ENCODE results near the gene NCMAP. TPM values are rescaled to one million over a fixed set of nuclear protein-coding genes. Genes with fewer than 3 reads are reported as not detected.
"Not testable (repeated sequence)": the region's sequence is repeated elsewhere in the genome, so short reads cannot be mapped to it uniquely, and the experiment has no call there.

The NCMAP gene
- total RNA-seq, 2 donors from 2014 or later = 0.76 to 1.3 TPM

GRCh38 chr1:24548070-24548469 lies 7.8 kb upstream of the NCMAP start:
- Mint-ChIP-seq H3K4me1 (ENCODE audit: low read depth) (peaks cover 37% of the 10 kb centered on the region), H3K27ac (no peak overlapping the region), H3K36me3 (ENCODE audit: insufficient read depth in 2 of 2) (no peaks in the 10 kb centered on the region), H3K27me3 (ENCODE audit: low read depth) (no peaks in the 10 kb centered on the region), H3K9me3 (no peaks in the 10 kb centered on the region), H3K4me3 (no peak overlapping the region)
- ATAC-seq (replicated peaks in 1 of 2) (no peak), DNase-seq (no peak)

GRCh38 chr1:24549210-24549609 lies 6.7 kb upstream of the NCMAP start:
- H3K27ac Mint-ChIP-seq; H3K9me3 Mint-ChIP-seq; DNase-seq; H3K4me3 Mint-ChIP-seq; H3K36me3 Mint-ChIP-seq (ENCODE audit: insufficient read depth in 2 of 2); ATAC-seq (replicated peaks in 1 of 2); H3K27me3 Mint-ChIP-seq (ENCODE audit: low read depth): not testable (repeated sequence)
- H3K4me1 Mint-ChIP-seq (ENCODE audit: low read depth) = peaks cover 31% of the 10 kb centered on the region

- no peak for DNase-seq
- Mint-ChIP-seq H3K9me3 (no peaks in the 10 kb centered on the region), H3K4me1 (ENCODE audit: low read depth) (peaks cover 22% of the 10 kb centered on the region), H3K27me3 (ENCODE audit: low read depth) (peaks cover 6% of the 10 kb centered on the region), H3K36me3 (ENCODE audit: insufficient read depth in 2 of 2) (no peaks in the 10 kb centered on the region), H3K27ac (no peak overlapping the region), H3K4me3 (no peak overlapping the region)
- ATAC-seq (replicated peaks in 1 of 2) = no peak
Measured at GRCh38 chr1:24551290-24551959, 4.5 kb upstream of the NCMAP start.

- no peak for ATAC-seq (replicated peaks in 1 of 2)
- Mint-ChIP-seq H3K36me3 (ENCODE audit: insufficient read depth in 2 of 2) (no peaks in the 10 kb centered on the region), H3K4me3 (no peak overlapping the region), H3K4me1 (ENCODE audit: low read depth) (peaks cover 22% of the 10 kb centered on the region), H3K27ac (no peak overlapping the region), H3K9me3 (no peaks in the 10 kb centered on the region), H3K27me3 (ENCODE audit: low read depth) (peaks cover 10% of the 10 kb centered on the region)
- no peak for DNase-seq
Measured at GRCh38 chr1:24551960-24552571, 3.8 kb upstream of the NCMAP start.

GRCh38 chr1:24553931-24554330 lies 2.0 kb upstream of the NCMAP start:
- H3K4me3 Mint-ChIP-seq = no peak overlapping the region
- ATAC-seq (replicated peaks in 1 of 2) (no peak), DNase-seq (no peak)
- H3K27ac Mint-ChIP-seq = no peak overlapping the region
- peaks cover 14% of the 10 kb centered on the region for H3K27me3 Mint-ChIP-seq (ENCODE audit: low read depth)
- no peaks in the 10 kb centered on the region for H3K9me3 Mint-ChIP-seq
- H3K4me1 Mint-ChIP-seq (ENCODE audit: low read depth) = peaks cover 18% of the 10 kb centered on the region
- no peaks in the 10 kb centered on the region for H3K36me3 Mint-ChIP-seq (ENCODE audit: insufficient read depth in 2 of 2)

GRCh38 chr1:24554714-24555113 lies 1.2 kb upstream of the NCMAP start:
- Mint-ChIP-seq H3K4me1 (ENCODE audit: low read depth) (peaks cover 18% of the 10 kb centered on the region), H3K27ac (no peak overlapping the region), H3K27me3 (ENCODE audit: low read depth) (peaks cover 14% of the 10 kb centered on the region), H3K36me3 (ENCODE audit: insufficient read depth in 2 of 2) (no peaks in the 10 kb centered on the region), H3K9me3 (no peaks in the 10 kb centered on the region), H3K4me3 (peak overlapping the region in 1 of 2 donors; percentile 15)
- DNase-seq (no peak), ATAC-seq (replicated peaks in 1 of 2) (no peak)

- Mint-ChIP-seq H3K9me3 (no peaks in the 10 kb centered on the region), H3K27ac (no peak overlapping the region)
Measured at GRCh38 chr1:24556414-24556795, 518 bp downstream of the NCMAP start.

GRCh38 chr1:24557220-24557619 lies 1.3 kb downstream of the NCMAP start:
- Mint-ChIP-seq H3K36me3 (ENCODE audit: insufficient read depth in 2 of 2) (no peaks in the 10 kb centered on the region), H3K4me3 (no peak overlapping the region), H3K9me3 (no peaks in the 10 kb centered on the region), H3K27me3 (ENCODE audit: low read depth) (peaks cover 17% of the 10 kb centered on the region), H3K27ac (no peak overlapping the region), H3K4me1 (ENCODE audit: low read depth) (peaks cover 17% of the 10 kb centered on the region)
- no peak for ATAC-seq (replicated peaks in 1 of 2)
- DNase-seq = no peak

More at GRCh38 chr1:24556414-24556795, 518 bp downstream of the NCMAP start:
- no peak for ATAC-seq (replicated peaks in 1 of 2)
- DNase-seq = no peak
- H3K27me3 Mint-ChIP-seq (ENCODE audit: low read depth) = peaks cover 14% of the 10 kb centered on the region
- no peaks in the 10 kb centered on the region for H3K36me3 Mint-ChIP-seq (ENCODE audit: insufficient read depth in 2 of 2)
- H3K4me3 Mint-ChIP-seq = peak overlapping the region; percentile 22 to 80
- H3K4me1 Mint-ChIP-seq (ENCODE audit: low read depth) = peaks cover 15% of the 10 kb centered on the region

GRCh38 chr1:24557711-24558131 lies 1.8 kb downstream of the NCMAP start:
- Mint-ChIP-seq H3K4me1 (ENCODE audit: low read depth) (peaks cover 22% of the 10 kb centered on the region), H3K27ac (no peak overlapping the region), H3K9me3 (no peaks in the 10 kb centered on the region), H3K4me3 (no peak overlapping the region), H3K27me3 (ENCODE audit: low read depth) (peaks cover 22% of the 10 kb centered on the region), H3K36me3 (ENCODE audit: insufficient read depth in 2 of 2) (no peaks in the 10 kb centered on the region)
- DNase-seq = no peak
- ATAC-seq (replicated peaks in 1 of 2) = no peak

- Mint-ChIP-seq H3K27ac (no peak overlapping the region), H3K9me3 (no peaks in the 10 kb centered on the region), H3K4me3 (no peak overlapping the region), H3K36me3 (ENCODE audit: insufficient read depth in 2 of 2) (no peaks in the 10 kb centered on the region), H3K4me1 (ENCODE audit: low read depth) (peaks cover 26% of the 10 kb centered on the region), H3K27me3 (ENCODE audit: low read depth) (peaks cover 23% of the 10 kb centered on the region)
- ATAC-seq (replicated peaks in 1 of 2) (no peak), DNase-seq (no peak)
Measured at GRCh38 chr1:24558455-24558854, 2.6 kb downstream of the NCMAP start.

- ATAC-seq (replicated peaks in 1 of 2) (no peak), DNase-seq (no peak)
- H3K4me1 Mint-ChIP-seq (ENCODE audit: low read depth) = peaks cover 26% of the 10 kb centered on the region
- no peaks in the 10 kb centered on the region for H3K36me3 Mint-ChIP-seq (ENCODE audit: insufficient read depth in 2 of 2)
- no peak overlapping the region for H3K27ac Mint-ChIP-seq
- no peak overlapping the region for H3K4me3 Mint-ChIP-seq
- H3K9me3 Mint-ChIP-seq = no peaks in the 10 kb centered on the region
- peaks cover 23% of the 10 kb centered on the region for H3K27me3 Mint-ChIP-seq (ENCODE audit: low read depth)
Measured at GRCh38 chr1:24558902-24559791, 3.3 kb downstream of the NCMAP start.

- peaks cover 21% of the 10 kb centered on the region for H3K27me3 Mint-ChIP-seq (ENCODE audit: low read depth)
- H3K9me3 Mint-ChIP-seq = no peaks in the 10 kb centered on the region
- H3K4me3 Mint-ChIP-seq = no peak overlapping the region
- peaks cover 23% of the 10 kb centered on the region for H3K4me1 Mint-ChIP-seq (ENCODE audit: low read depth)
- H3K27ac Mint-ChIP-seq = no peak overlapping the region
- ATAC-seq (replicated peaks in 1 of 2) = no peak
- no peaks in the 10 kb centered on the region for H3K36me3 Mint-ChIP-seq (ENCODE audit: insufficient read depth in 2 of 2)
- no peak for DNase-seq
Measured at GRCh38 chr1:24560361-24560760, 4.5 kb downstream of the NCMAP start.

GRCh38 chr1:24562625-24563024 lies 6.7 kb downstream of the NCMAP start:
- H3K27ac Mint-ChIP-seq = no peak overlapping the region
- DNase-seq (no peak), ATAC-seq (replicated peaks in 1 of 2) (no peak)
- peaks cover 28% of the 10 kb centered on the region for H3K4me1 Mint-ChIP-seq (ENCODE audit: low read depth)
- H3K4me3 Mint-ChIP-seq = no peak overlapping the region
- no peaks in the 10 kb centered on the region for H3K36me3 Mint-ChIP-seq (ENCODE audit: insufficient read depth in 2 of 2)
- no peaks in the 10 kb centered on the region for H3K9me3 Mint-ChIP-seq
- H3K27me3 Mint-ChIP-seq (ENCODE audit: low read depth) = peaks cover 9% of the 10 kb centered on the region

All from activated T-cell treated with anti-CD3 and anti-CD28 coated beads, Interleukin-2, amount 50 U/mL, for 72 hours (primary cell).